GM18951 (cell line): Measurements from ENCODE around the gene MACROD2.
"Not testable (repeated sequence)": the region's sequence is repeated elsewhere in the genome, so short reads cannot be mapped to it uniquely, and the experiment has no call there.

Experiments
- POLR2A ChIP-seq: IDR thresholded peaks from 4 replicates; pipeline ENCODE4 v1.6.1; 2011; ENCODE audit warnings: mild to moderate bottlenecking; ENCODE audit not compliant: insufficient read length, insufficient read depth; ENCODE audit errors: extremely low read depth
- in situ Hi-C: fragments of 300-500 bp; cut with MboI; formaldehyde crosslinking; loops from one replicate; pipeline ENCODE4 v1.12.0; 2022; ENCODE audit warnings: low sequenced_read_pairs, mixed read lengths, inconsistent platforms; ENCODE audit not compliant: unreplicated experiment

MACROD2 gene

DNA sequence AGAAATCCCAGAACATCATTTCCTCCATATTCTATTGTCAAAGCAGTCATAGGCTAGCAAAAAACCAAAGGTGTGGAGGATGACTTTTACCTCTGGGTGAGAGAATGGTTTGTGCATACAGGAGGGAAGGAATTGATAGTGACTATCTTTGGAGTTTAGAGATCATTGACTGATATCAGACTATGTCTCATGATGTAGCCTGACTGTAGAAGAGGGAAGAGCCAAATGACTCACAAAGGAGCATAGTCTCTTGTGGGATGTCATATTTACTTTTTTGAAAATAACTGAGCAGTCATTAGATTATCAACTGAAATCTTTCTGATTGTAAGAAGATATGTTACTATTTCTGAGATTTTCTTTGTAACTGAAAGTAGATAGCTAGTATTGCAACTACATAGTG is 183.6 kb downstream of the MACROD2 start:
- in situ Hi-C loops = no loop called here

GRCh38 chr20:14189794-14190402 is 194.6 kb downstream of the MACROD2 start:
- no peak for TF ChIP-seq POLR2A

More for the DNA sequence above, 183.6 kb downstream of the MACROD2 start:
- TF ChIP-seq POLR2A = no peak

DNA sequence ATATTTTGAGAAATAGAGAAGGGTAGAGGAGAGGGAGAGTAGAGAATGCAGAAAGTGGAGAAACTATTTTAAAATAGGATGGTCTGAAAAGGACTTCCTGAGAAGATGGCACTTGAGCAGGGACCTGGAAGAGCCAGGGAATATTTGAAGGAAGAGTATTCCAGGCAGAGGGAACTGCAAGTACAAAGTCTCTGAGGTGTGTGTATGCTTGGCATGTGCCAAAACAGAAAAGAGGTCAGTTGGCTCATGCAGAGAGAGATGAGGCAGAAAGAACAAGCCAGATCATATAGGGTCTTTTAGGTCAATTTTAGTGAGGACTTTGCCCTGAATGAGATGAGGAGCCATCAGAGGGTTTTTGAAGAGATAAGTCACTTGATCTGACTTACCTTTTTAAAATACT is 196.2 kb downstream of the MACROD2 start:
- in situ Hi-C loops = no loop called here
- TF ChIP-seq POLR2A = no peak

More at GRCh38 chr20:14189794-14190402, 194.6 kb downstream of the MACROD2 start:
- in situ Hi-C loops = no loop called here

- no peak for TF ChIP-seq POLR2A
- in situ Hi-C loops = no loop called here
These were observed 198.1 kb downstream of the MACROD2 start for GRCh38 chr20:14193443-14193842.

- TF ChIP-seq POLR2A = no peak
- in situ Hi-C loops = no loop called here
These were observed 198.6 kb downstream of the MACROD2 start for GRCh38 chr20:14193885-14194284.

DNA sequence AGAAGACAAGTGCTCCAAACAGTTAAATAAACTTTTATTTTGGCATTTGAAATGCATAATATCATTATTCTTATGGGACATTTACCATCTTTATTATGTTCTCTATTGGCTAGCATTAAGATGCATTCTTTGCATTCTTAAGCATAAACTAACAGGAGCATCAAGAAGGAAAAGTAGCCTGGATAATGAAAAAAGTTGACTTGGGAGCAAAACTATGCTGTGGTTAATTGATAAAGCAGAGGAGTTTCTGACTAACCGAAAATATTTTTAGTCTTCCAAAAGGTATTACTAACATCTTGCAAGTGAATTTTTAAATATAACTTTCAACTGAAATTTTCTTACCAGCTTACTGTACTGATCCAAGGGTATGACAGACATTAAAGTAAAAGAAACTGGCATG is 201.8 kb downstream of the MACROD2 start:
- in situ Hi-C loops = no loop called here
- no peak for TF ChIP-seq POLR2A

DNA sequence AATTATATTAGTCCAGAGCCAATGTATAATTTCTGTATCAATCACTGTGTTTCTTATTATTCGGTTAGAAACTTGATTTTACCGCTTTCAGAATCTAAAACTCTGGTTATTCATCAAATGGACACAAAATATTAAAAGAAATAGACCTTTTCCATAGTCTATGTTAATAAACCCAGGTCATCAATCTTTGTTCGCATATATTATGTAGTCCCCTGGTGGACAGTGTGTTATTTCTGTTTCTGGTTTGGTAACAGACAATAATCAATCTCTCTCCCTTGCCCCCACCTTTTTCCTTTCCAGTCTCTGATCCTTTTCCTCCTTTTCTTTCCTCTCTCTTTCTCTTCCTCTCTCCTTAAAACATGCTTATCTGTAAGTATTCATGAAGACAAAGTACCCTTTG is 203.1 kb downstream of the MACROD2 start:
- TF ChIP-seq POLR2A = no peak
- in situ Hi-C loops = no loop called here

GRCh38 chr20:14199111-14199510 is 203.8 kb downstream of the MACROD2 start:
- in situ Hi-C loops = no loop called here
- TF ChIP-seq POLR2A = no peak

GRCh38 chr20:14203657-14204056 is 208.3 kb downstream of the MACROD2 start:
- TF ChIP-seq POLR2A = no peak
- in situ Hi-C loops = no loop called here

DNA sequence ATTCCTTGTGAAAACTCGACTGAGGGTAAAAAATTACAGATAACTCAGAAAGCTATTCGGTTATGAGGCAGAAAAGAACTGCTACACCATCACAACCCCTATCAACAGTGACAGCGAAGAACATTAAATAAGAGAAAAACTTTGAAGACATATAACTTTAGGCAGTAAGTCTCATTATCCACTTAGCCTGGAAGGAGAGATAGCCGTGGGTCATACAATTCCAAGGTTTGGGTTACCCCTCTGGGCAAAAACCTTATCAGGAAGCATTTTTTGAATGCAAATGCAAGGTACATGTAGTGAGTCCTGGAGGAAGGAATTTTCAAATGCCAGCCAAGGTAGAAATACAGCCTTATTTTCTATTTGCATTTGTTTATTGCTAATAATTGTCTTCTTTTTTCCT is 212.3 kb downstream of the MACROD2 start:
- in situ Hi-C loops = no loop called here
- no peak for TF ChIP-seq POLR2A

GRCh38 chr20:14208956-14209355 is 213.6 kb downstream of the MACROD2 start:
- no peak for TF ChIP-seq POLR2A
- in situ Hi-C loops = no loop called here

- in situ Hi-C loops = no loop called here
- no peak for TF ChIP-seq POLR2A
These were observed 214.8 kb downstream of the MACROD2 start for GRCh38 chr20:14210146-14210545.

DNA sequence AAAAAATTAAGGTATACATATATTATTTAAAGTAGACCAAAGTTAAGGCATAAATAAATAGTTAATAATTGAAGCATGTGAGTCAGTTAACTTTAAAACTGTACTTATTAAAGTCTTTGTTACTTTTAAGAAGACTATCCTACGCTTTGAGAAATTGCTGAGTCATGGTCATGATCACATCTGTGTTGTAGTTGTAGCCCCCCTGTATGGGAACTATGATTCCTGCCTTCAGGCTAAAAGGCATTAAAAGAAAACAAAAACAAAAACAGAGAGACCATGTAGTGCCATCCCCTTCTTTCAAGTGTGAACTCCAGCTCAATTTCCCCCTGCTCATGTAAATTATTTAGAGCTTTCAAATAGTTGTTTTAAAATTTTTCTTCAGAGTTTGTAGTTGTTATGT is 218.7 kb downstream of the MACROD2 start:
- TF ChIP-seq POLR2A = no peak
- in situ Hi-C loops = no loop called here

- in situ Hi-C loops = not testable (repeated sequence)
These were observed 220.6 kb downstream of the MACROD2 start for GRCh38 chr20:14215880-14216279.
